ENCODE results near the gene ZMYM4.
A peak's percentile ranks its signal among the peaks of the same experiment; 100 is the strongest.

Gene ZMYM4

GRCh38 chr1:35386959-35387358, 118.5 kb downstream of the ZMYM4 start:
- DNase-seq = no peak
- Histone ChIP-seq H3K27ac (ENCODE audit: low read length, poor library complexity, severe bottlenecking) (no peak overlapping the region), H3K27me3 (ENCODE audit: control insufficient read depth in 1 of 2, insufficient read depth in 1 of 2, low read length in 2 of 2) (no peaks in the 10 kb centered on the region), H2BK15ac (ENCODE audit: low read depth, poor library complexity, severe bottlenecking) (no peak overlapping the region), H3K79me1 (replicated peaks; ENCODE audit: low read length, poor library complexity, severe bottlenecking) (peaks cover 3% of the 10 kb centered on the region), H3K14ac (ENCODE audit: low read length in 2 of 2) (no peak overlapping the region), H3K4me2 (ENCODE audit: low read length, poor library complexity, severe bottlenecking) (no peak overlapping the region), H3K4ac (ENCODE audit: low read depth in 1 of 2, low read length in 2 of 2) (no peak overlapping the region), H2BK12ac (ENCODE audit: low read length in 2 of 2) (no peak overlapping the region), H4K91ac (ENCODE audit: low read length) (no peak overlapping the region), H2BK5ac (ENCODE audit: low read depth, low read length, poor library complexity, severe bottlenecking) (no peak overlapping the region), H3K18ac (ENCODE audit: low read depth in 1 of 2, low read length in 2 of 2) (no peak overlapping the region), H3K23ac (ENCODE audit: low read length in 2 of 2) (no peak overlapping the region), H3K9ac (ENCODE audit: low read length) (no peak overlapping the region), H3K9me3 (ENCODE audit: control insufficient read depth, low read length) (no peaks in the 10 kb centered on the region), H2AK5ac (ENCODE audit: low read length, severe bottlenecking) (no peak overlapping the region), H3K36me3 (ENCODE audit: control insufficient read depth in 1 of 2, insufficient read depth in 2 of 2, low read depth in 1 of 2, low read length in 2 of 2) (peaks cover 17 to 75% of the 10 kb centered on the region in 2 experiments), H2BK120ac (ENCODE audit: low read depth, low read length) (no peak overlapping the region), H4K8ac (ENCODE audit: low read length) (no peak overlapping the region), H3K4me1 (ENCODE audit: control insufficient read depth, insufficient read depth, low read depth, low read length) (no peaks in the 10 kb centered on the region), H3K4me3 (ENCODE audit: insufficient read depth in 1 of 2, low read depth in 1 of 2, low read length in 2 of 2) (no peak overlapping the region), H2AFZ (ENCODE audit: low read depth, low read length) (no peak overlapping the region)
- WGBS = over 99% methylated on average over 4 of the region's 6 CpGs

- Histone ChIP-seq H3K4ac (ENCODE audit: low read depth in 1 of 2, low read length in 2 of 2) (no peak overlapping the region), H3K4me3 (ENCODE audit: insufficient read depth in 1 of 2, low read depth in 1 of 2, low read length in 2 of 2) (no peak overlapping the region), H2AK5ac (ENCODE audit: low read length, severe bottlenecking) (no peak overlapping the region), H3K23ac (ENCODE audit: low read length in 2 of 2) (no peak overlapping the region), H3K4me2 (ENCODE audit: low read length, poor library complexity, severe bottlenecking) (no peak overlapping the region), H3K36me3 (ENCODE audit: control insufficient read depth in 1 of 2, insufficient read depth in 2 of 2, low read depth in 1 of 2, low read length in 2 of 2) (peaks cover 19 to 88% of the 10 kb centered on the region in 2 experiments), H2BK120ac (ENCODE audit: low read depth, low read length) (no peak overlapping the region), H4K8ac (ENCODE audit: low read length) (no peak overlapping the region), H3K27ac (ENCODE audit: low read length, poor library complexity, severe bottlenecking) (no peak overlapping the region), H2AFZ (ENCODE audit: low read depth, low read length) (no peak overlapping the region), H2BK12ac (ENCODE audit: low read length in 2 of 2) (no peak overlapping the region), H3K9me3 (ENCODE audit: control insufficient read depth, low read length) (no peaks in the 10 kb centered on the region), H2BK5ac (ENCODE audit: low read depth, low read length, poor library complexity, severe bottlenecking) (no peak overlapping the region), H3K18ac (ENCODE audit: low read depth in 1 of 2, low read length in 2 of 2) (no peak overlapping the region), H4K91ac (ENCODE audit: low read length) (no peak overlapping the region), H2BK15ac (ENCODE audit: low read depth, poor library complexity, severe bottlenecking) (no peak overlapping the region), H3K27me3 (ENCODE audit: control insufficient read depth in 1 of 2, insufficient read depth in 1 of 2, low read length in 2 of 2) (no peaks in the 10 kb centered on the region), H3K4me1 (ENCODE audit: control insufficient read depth, insufficient read depth, low read depth, low read length) (no peaks in the 10 kb centered on the region), H3K79me1 (replicated peaks; ENCODE audit: low read length, poor library complexity, severe bottlenecking) (peaks cover 7% of the 10 kb centered on the region), H3K9ac (ENCODE audit: low read length) (no peak overlapping the region), H3K14ac (ENCODE audit: low read length in 2 of 2) (no peak overlapping the region)
- 72% methylated on average over 9 of the region's 10 CpGs for WGBS
- DNase-seq = no peak
These were observed 122.3 kb downstream of the ZMYM4 start for GRCh38 chr1:35390600-35391494.

GRCh38 chr1:35394386-35394785, 125.9 kb downstream of the ZMYM4 start:
- no peak overlapping the region for H3K14ac ChIP-seq (ENCODE audit: low read length in 2 of 2)
- H3K4me1 ChIP-seq (ENCODE audit: control insufficient read depth, insufficient read depth, low read depth, low read length) = no peaks in the 10 kb centered on the region
- H3K4me3 ChIP-seq (ENCODE audit: insufficient read depth in 1 of 2, low read depth in 1 of 2, low read length in 2 of 2) = no peak overlapping the region
- no peak overlapping the region for H3K27ac ChIP-seq (ENCODE audit: low read length, poor library complexity, severe bottlenecking)
- H3K23ac ChIP-seq (ENCODE audit: low read length in 2 of 2) = no peak overlapping the region
- H3K27me3 ChIP-seq (ENCODE audit: control insufficient read depth in 1 of 2, insufficient read depth in 1 of 2, low read length in 2 of 2) = no peaks in the 10 kb centered on the region
- no peak for DNase-seq
- no peak overlapping the region for H2BK12ac ChIP-seq (ENCODE audit: low read length in 2 of 2)
- no peak overlapping the region for H2BK15ac ChIP-seq (ENCODE audit: low read depth, poor library complexity, severe bottlenecking)
- H2BK5ac ChIP-seq (ENCODE audit: low read depth, low read length, poor library complexity, severe bottlenecking) = no peak overlapping the region
- H3K4ac ChIP-seq (ENCODE audit: low read depth in 1 of 2, low read length in 2 of 2) = no peak overlapping the region
- H4K8ac ChIP-seq (ENCODE audit: low read length) = peak overlapping the region; percentile 64
- peaks cover 15 to 93% of the 10 kb centered on the region in 2 experiments for H3K36me3 ChIP-seq (ENCODE audit: control insufficient read depth in 1 of 2, insufficient read depth in 2 of 2, low read depth in 1 of 2, low read length in 2 of 2)
- H3K9ac ChIP-seq (ENCODE audit: low read length) = no peak overlapping the region
- no peak overlapping the region for H2AK5ac ChIP-seq (ENCODE audit: low read length, severe bottlenecking)
- no peaks in the 10 kb centered on the region for H3K9me3 ChIP-seq (ENCODE audit: control insufficient read depth, low read length)
- WGBS = 100% methylated on average over 2 of the region's 2 CpGs
- no peak overlapping the region for H3K18ac ChIP-seq (ENCODE audit: low read depth in 1 of 2, low read length in 2 of 2)
- H3K79me1 ChIP-seq (replicated peaks; ENCODE audit: low read length, poor library complexity, severe bottlenecking) = peaks cover 11% of the 10 kb centered on the region
- H2BK120ac ChIP-seq (ENCODE audit: low read depth, low read length) = no peak overlapping the region
- H4K91ac ChIP-seq (ENCODE audit: low read length) = no peak overlapping the region
- H3K4me2 ChIP-seq (ENCODE audit: low read length, poor library complexity, severe bottlenecking) = no peak overlapping the region
- no peak overlapping the region for H2AFZ ChIP-seq (ENCODE audit: low read depth, low read length)

- Histone ChIP-seq H2BK120ac (ENCODE audit: low read depth, low read length) (no peak overlapping the region), H3K4me2 (ENCODE audit: low read length, poor library complexity, severe bottlenecking) (no peak overlapping the region), H3K27me3 (ENCODE audit: control insufficient read depth in 1 of 2, insufficient read depth in 1 of 2, low read length in 2 of 2) (no peaks in the 10 kb centered on the region), H2AFZ (ENCODE audit: low read depth, low read length) (no peak overlapping the region), H3K36me3 (ENCODE audit: control insufficient read depth in 1 of 2, insufficient read depth in 2 of 2, low read depth in 1 of 2, low read length in 2 of 2) (peaks cover 11 to 88% of the 10 kb centered on the region in 2 experiments), H3K4me1 (ENCODE audit: control insufficient read depth, insufficient read depth, low read depth, low read length) (no peaks in the 10 kb centered on the region), H3K79me1 (replicated peaks; ENCODE audit: low read length, poor library complexity, severe bottlenecking) (peaks cover 8% of the 10 kb centered on the region), H2BK5ac (ENCODE audit: low read depth, low read length, poor library complexity, severe bottlenecking) (no peak overlapping the region), H4K91ac (ENCODE audit: low read length) (no peak overlapping the region), H2BK12ac (ENCODE audit: low read length in 2 of 2) (no peak overlapping the region), H3K18ac (ENCODE audit: low read depth in 1 of 2, low read length in 2 of 2) (no peak overlapping the region), H3K9ac (ENCODE audit: low read length) (no peak overlapping the region), H2BK15ac (ENCODE audit: low read depth, poor library complexity, severe bottlenecking) (no peak overlapping the region), H3K9me3 (ENCODE audit: control insufficient read depth, low read length) (no peaks in the 10 kb centered on the region), H3K14ac (ENCODE audit: low read length in 2 of 2) (no peak overlapping the region), H3K23ac (ENCODE audit: low read length in 2 of 2) (no peak overlapping the region), H3K27ac (ENCODE audit: low read length, poor library complexity, severe bottlenecking) (no peak overlapping the region), H4K8ac (ENCODE audit: low read length) (no peak overlapping the region), H3K4ac (ENCODE audit: low read depth in 1 of 2, low read length in 2 of 2) (no peak overlapping the region), H2AK5ac (ENCODE audit: low read length, severe bottlenecking) (no peak overlapping the region), H3K4me3 (ENCODE audit: insufficient read depth in 1 of 2, low read depth in 1 of 2, low read length in 2 of 2) (no peak overlapping the region)
- no peak for DNase-seq
- WGBS = 100% methylated on average over 3 of the region's 3 CpGs
These were observed 130.2 kb downstream of the ZMYM4 start for GRCh38 chr1:35398739-35399138.
